ENCODE results near the gene JPH2. TPM values are rescaled to one million over a fixed set of nuclear protein-coding genes. Genes with fewer than 3 reads are reported as not detected.

Gene JPH2
- total RNA-seq, 2 experiments from 2014 or later: not detected

GRCh38 chr20:44172572-44172950 lies 14.4 kb downstream of the JPH2 start:
- Mint-ChIP-seq H3K9me3 (no peaks in the 10 kb centered on the region), H3K36me3 (ENCODE audit: low read depth) (no peaks in the 10 kb centered on the region), H3K27ac (no peak overlapping the region), H3K27me3 (peaks cover 59% of the 10 kb centered on the region), H3K4me3 (no peak overlapping the region), H3K4me1 (ENCODE audit: low read depth) (no peaks in the 10 kb centered on the region)
- no peak for TF ChIP-seq CTCF (IDR thresholded peaks at IDR 0.05)
- H3K27me3 ChIP-seq (ENCODE audit: control insufficient read depth in 1 of 2, insufficient read depth in 2 of 2, low read length in 2 of 2): peaks cover 3 to 14% of the 10 kb centered on the region in 2 experiments
- no peak overlapping the region for H3K4me3 ChIP-seq (ENCODE audit: low read length)
- H3K9me3 ChIP-seq (ENCODE audit: control insufficient read depth in 1 of 2, insufficient read depth in 1 of 2, low read length in 2 of 2): no peaks in the 10 kb centered on the region
- no peak for DNase-seq
- H3K4me1 ChIP-seq (ENCODE audit: insufficient read depth, low read length): no peaks in the 10 kb centered on the region
- H3K27ac ChIP-seq (ENCODE audit: low read depth in 1 of 2, low read length in 2 of 2): no peak overlapping the region
- no peaks in the 10 kb centered on the region for H3K36me3 ChIP-seq (ENCODE audit: insufficient read depth, low read length)
- intact Hi-C loops (cut with DNase I, micrococcal nuclease): no loop called here
- POLR2A ChIA-PET: no interaction called here
- no peak for ATAC-seq (ENCODE audit: poor library complexity)
- CTCF ChIA-PET: no interaction called here

DNA sequence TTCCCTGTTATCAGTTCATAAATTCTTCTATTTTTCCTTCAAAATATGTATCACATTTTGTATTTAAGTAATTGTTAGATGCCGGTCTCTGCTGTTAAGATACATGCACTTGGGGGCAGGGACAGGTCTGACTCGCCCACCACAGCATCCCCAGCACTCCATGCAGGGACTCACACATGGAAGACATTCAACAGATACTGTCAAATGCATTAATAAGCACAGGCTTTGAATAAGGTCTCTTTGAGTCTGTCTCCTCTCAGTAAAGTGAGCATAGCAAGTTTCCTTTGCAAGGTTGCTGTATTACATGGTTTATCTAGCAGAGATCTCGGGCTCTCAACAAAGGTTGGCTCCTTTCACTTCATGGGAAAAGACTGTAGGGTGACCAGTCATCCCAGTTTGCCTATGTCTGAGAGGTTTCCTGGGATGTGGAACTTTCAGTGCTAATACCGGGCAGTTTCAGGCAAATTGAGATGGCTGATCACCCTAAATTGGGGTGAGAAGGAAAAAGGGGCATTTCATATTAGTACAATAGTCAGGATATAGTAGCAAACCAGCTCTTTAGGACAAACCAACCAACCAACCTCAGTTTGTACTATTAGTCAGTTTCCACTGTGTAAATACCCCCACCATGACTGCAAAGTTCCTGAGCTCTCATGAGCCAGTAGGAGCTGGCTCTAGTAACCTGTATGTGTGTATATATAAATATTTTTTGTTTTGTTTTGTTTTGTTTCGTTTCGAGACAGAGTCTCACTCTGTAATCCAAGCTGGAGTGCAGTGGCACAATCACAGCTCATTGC lies 15.0 kb downstream of the JPH2 start:
- H3K36me3 ChIP-seq (ENCODE audit: insufficient read depth, low read length): no peaks in the 10 kb centered on the region
- TF ChIP-seq CTCF (IDR thresholded peaks at IDR 0.05): no peak
- Mint-ChIP-seq H3K27me3 (peaks cover 61% of the 10 kb centered on the region), H3K9me3 (no peaks in the 10 kb centered on the region), H3K36me3 (ENCODE audit: low read depth) (no peaks in the 10 kb centered on the region), H3K4me3 (no peak overlapping the region), H3K27ac (no peak overlapping the region), H3K4me1 (ENCODE audit: low read depth) (no peaks in the 10 kb centered on the region)
- H3K9me3 ChIP-seq (ENCODE audit: control insufficient read depth in 1 of 2, insufficient read depth in 1 of 2, low read length in 2 of 2): no peaks in the 10 kb centered on the region
- no peak for DNase-seq
- POLR2A ChIA-PET: no interaction called here
- ATAC-seq (ENCODE audit: poor library complexity): no peak
- H3K4me3 ChIP-seq (ENCODE audit: low read length): no peak overlapping the region
- no peaks in the 10 kb centered on the region for H3K4me1 ChIP-seq (ENCODE audit: insufficient read depth, low read length)
- CTCF ChIA-PET: interaction anchor here (0.8 kb wide), 1 partner anchor 56 kb away, joined by 3 read pairs; no protein-coding TSS in a partner anchor
- no peak overlapping the region for H3K27ac ChIP-seq (ENCODE audit: low read depth in 1 of 2, low read length in 2 of 2)
- peaks cover 6 to 14% of the 10 kb centered on the region in 2 experiments for H3K27me3 ChIP-seq (ENCODE audit: control insufficient read depth in 1 of 2, insufficient read depth in 2 of 2, low read length in 2 of 2)
- intact Hi-C loops (cut with DNase I, micrococcal nuclease): no loop called here

- H3K4me1 ChIP-seq (ENCODE audit: insufficient read depth, low read length): no peaks in the 10 kb centered on the region
- ATAC-seq (ENCODE audit: poor library complexity) (no peak), DNase-seq (no peak)
- Mint-ChIP-seq H3K27me3 (peaks cover 59% of the 10 kb centered on the region), H3K4me1 (ENCODE audit: low read depth) (no peaks in the 10 kb centered on the region), H3K4me3 (no peak overlapping the region), H3K27ac (no peak overlapping the region), H3K36me3 (ENCODE audit: low read depth) (no peaks in the 10 kb centered on the region), H3K9me3 (no peaks in the 10 kb centered on the region)
- ChIA-PET CTCF (interaction anchor here (0.8 to 1.2 kb wide), 2 partner anchors 54 kb away, joined by 3 read pairs; no protein-coding TSS in a partner anchor), POLR2A (no interaction called here)
- no peak overlapping the region for H3K27ac ChIP-seq (ENCODE audit: low read depth in 1 of 2, low read length in 2 of 2)
- no peaks in the 10 kb centered on the region for H3K9me3 ChIP-seq (ENCODE audit: control insufficient read depth in 1 of 2, insufficient read depth in 1 of 2, low read length in 2 of 2)
- no peaks in the 10 kb centered on the region for H3K36me3 ChIP-seq (ENCODE audit: insufficient read depth, low read length)
- intact Hi-C loops (cut with DNase I, micrococcal nuclease): no loop called here
- H3K27me3 ChIP-seq (ENCODE audit: control insufficient read depth in 1 of 2, insufficient read depth in 2 of 2, low read length in 2 of 2): peaks cover 13 to 14% of the 10 kb centered on the region in 2 experiments
- no peak for TF ChIP-seq CTCF (IDR thresholded peaks at IDR 0.05)
- no peak overlapping the region for H3K4me3 ChIP-seq (ENCODE audit: low read length)
These were observed 16.1 kb downstream of the JPH2 start for GRCh38 chr20:44170816-44171410.

Data from CD4-positive, alpha-beta T cell (primary cell).